K562 (cell line): Measurements from ENCODE around the gene NLK. TPM values are rescaled to one million over a fixed set of nuclear protein-coding genes. Genes with fewer than 3 reads are reported as not detected.
"Not testable (repeated sequence)": the region's sequence is repeated elsewhere in the genome, so short reads cannot be mapped to it uniquely, and the experiment has no call there.

Experiments used
- ATAC-seq: fragments of 200-7000 bp; cut with Tn5 transposase; 3 replicates; pipeline ENCODE4 v1.9.1; 2020; ENCODE audit warnings: moderate library complexity
- BruUV-seq: library from RNA; stranded (reverse); fragments of 400-500 nt; replicated peaks from 2 replicates; lab custom pipeline; 2021; lab: Mats Ljungman, UMichigan
- CTCF ChIA-PET: fragments of 300-600 bp; formaldehyde crosslinking; extraction: SDS; loops from one replicate; lab custom pipeline; 2021; ENCODE audit warnings: low intra/inter-chr PET ratio; lab: Yijun Ruan, JAX
- POLR2A ChIA-PET: fragments of 300-600, 350-650 bp; sonication (Branson Sonifier 250); formaldehyde crosslinking; extraction: SDS; loops from one replicate; lab custom pipeline; 2021; ENCODE audit warnings: antibody characterized with exemption, inconsistent platforms; lab: Yijun Ruan, JAX
- DNase-seq, 4 experiments: peaks; one replicate each; pipeline versions ENCODE4 v3.0.0 to v3.0.0-alpha.2; 2011 to 2018; ENCODE audit warnings: low spot score in 3 of 4, mixed read lengths in 3 of 4; ENCODE audit errors: extremely low read depth in 1 of 4
- FAIRE-seq: peaks from 2 replicates; lab custom pipeline; 2011; peaks lifted over from hg19 to GRCh38; lab: Jason Lieb, UNC
- H2AFZ ChIP-seq: 2 replicates; pipeline ENCODE4 v1.6.0; 2011; ENCODE audit warnings: low read depth, low read length, control low read depth, inconsistent platforms
- H3K27ac ChIP-seq: fragments of 200-600 bp; 3 replicates; pipeline ENCODE4 v1.8.0; 2011; ENCODE audit warnings: low read depth, mild to moderate bottlenecking, control low read depth, inconsistent platforms, low read length, moderate library complexity, mixed read lengths; ENCODE audit errors: extremely low read depth
- H3K27me3 ChIP-seq, 2 experiments: fragments of 300-600 bp in 1 of 2; 2 replicates in 1 of 2; 3 replicates in 1 of 2; pipeline versions ENCODE4 v1.6.0 to v1.8.0; 2011; ENCODE audit warnings: inconsistent platforms in 2 of 2, low read length in 2 of 2, mild to moderate bottlenecking in 1 of 2, mixed read lengths in 1 of 2, moderate library complexity in 1 of 2; ENCODE audit not compliant: control insufficient read depth in 2 of 2, insufficient read depth in 2 of 2
- H3K36me3 ChIP-seq: fragments of 300-600 bp; 3 replicates; pipeline ENCODE4 v1.8.0; 2011; ENCODE audit warnings: mild to moderate bottlenecking, low read length, inconsistent platforms; ENCODE audit not compliant: control insufficient read depth, insufficient read depth
- H3K4me1 ChIP-seq, 2 experiments: fragments of 200-600 bp in 1 of 2; replicated peaks in 1 of 2; 2 replicates in 1 of 2; 3 replicates in 1 of 2; pipeline versions ENCODE4 v1.5.1 to v1.8.0; 2011; ENCODE audit warnings: inconsistent platforms in 2 of 2, low read length in 2 of 2, mild to moderate bottlenecking in 1 of 2, mixed read lengths in 1 of 2, moderate library complexity in 1 of 2; ENCODE audit not compliant: control insufficient read depth in 2 of 2, insufficient read depth in 2 of 2
- H3K4me2 ChIP-seq: 2 replicates; pipeline ENCODE4 v1.6.1; 2011; ENCODE audit warnings: low read length, control low read depth, inconsistent platforms, mixed read lengths; ENCODE audit not compliant: insufficient read depth
- H3K4me3 ChIP-seq: fragments of 200-600 bp; sonication (generic), shearing (Covaris generic); 2 replicates; pipeline ENCODE4 v1.5.1; 2016; ENCODE audit warnings: control low read depth, inconsistent platforms
- H3K79me2 ChIP-seq: fragments of 200-600 bp; 3 replicates; pipeline ENCODE4 v1.8.0; 2011; ENCODE audit warnings: low read length, inconsistent platforms; ENCODE audit not compliant: control insufficient read depth, insufficient read depth
- H3K9ac ChIP-seq, 2 experiments: 2 replicates each; pipeline versions ENCODE4 v1.6.0 to v1.6.1; 2011; ENCODE audit warnings: low read depth in 2 of 2, low read length in 2 of 2, control low read depth in 1 of 2, inconsistent platforms in 1 of 2, mild to moderate bottlenecking in 1 of 2, mixed read lengths in 1 of 2; ENCODE audit not compliant: insufficient read depth in 1 of 2
- H3K9me1 ChIP-seq: one replicate; pipeline ENCODE4 v1.6.0; 2011; ENCODE audit warnings: inconsistent platforms, mild to moderate bottlenecking, low read length, moderate library complexity; ENCODE audit not compliant: control insufficient read depth, insufficient read depth
- H3K9me3 ChIP-seq: replicated peaks from 2 replicates; pipeline ENCODE4 v1.5.1; 2011; ENCODE audit warnings: low read depth, low read length, inconsistent platforms; ENCODE audit not compliant: control insufficient read depth, insufficient read depth
- H4K20me1 ChIP-seq: replicated peaks from 2 replicates; pipeline ENCODE4 v1.6.1; 2011; ENCODE audit warnings: low read length, inconsistent platforms, mixed read lengths; ENCODE audit not compliant: control insufficient read depth, insufficient read depth
- WGBS: fragments of 100-300 bp; shearing (Covaris generic); methylation state at CpG from one replicate; pipeline ENCODE4 v1.1.6; 2016; ENCODE audit warnings: low coverage, mixed read lengths; ENCODE audit not compliant: insufficient coverage; ENCODE audit errors: missing lambda C conversion rate; 5-methylcytosine and 5-hydroxymethylcytosine counted together
- in situ Hi-C: fragments of 300-500 bp; cut with MboI; formaldehyde crosslinking; loops from 4 replicates; pipeline ENCODE4 v1.15.0; 2018; ENCODE audit warnings: inconsistent platforms, mixed read lengths
- intact Hi-C: fragments of 100-400 bp; cut with micrococcal nuclease; formaldehyde crosslinking; loops from 2 replicates; pipeline ENCODE4 v1.14.2; 2022
- polyA plus RNA-seq, 8 experiments: library from polyadenylated mRNA; depleted of rRNA in 4 of 8; stranded (reverse) in 5 of 8; unstranded in 3 of 8; fragments of >200 nt; fragmentation: Nextera tagmentation in 2 of 8; fragmentation: Illumina TruSeq in 1 of 8; extraction: Ambion mirVana in 2 of 8; extraction: Trizol in 1 of 8; gene quantifications; 2 replicates each; pipeline versions ENCODE4 v1.2.1 to v1.2.3, GENCODE V29; 2011 to 2014; ENCODE audit warnings: inconsistent platforms in 1 of 8, missing spikeins in 1 of 8
- total RNA-seq, 7 experiments: library from RNA; depleted of rRNA in 6 of 7; stranded (reverse); fragments of >200 nt in 6 of 7; fragmentation: Illumina TruSeq in 2 of 7; extraction: Trizol in 2 of 7; gene quantifications; 2 replicates each; pipeline versions ENCODE4 v1.2.1 to v1.2.3, GENCODE V29; 2011 to 2021; ENCODE audit warnings: low replicate concordance in 1 of 7

The NLK gene
- total and polyA plus RNA-seq, 9 of the 15 experiments (the other 6 are each of a cell fraction or from before 2014, with no cell fraction given): 10.9 to 59.6 (median 26.7) TPM

- DNase-seq, BruUV-seq, H3K27me3 ChIP-seq, H3K36me3 ChIP-seq, H2AFZ ChIP-seq, H3K9me3 ChIP-seq, H3K79me2 ChIP-seq, intact Hi-C loops, H4K20me1 ChIP-seq, H3K9ac ChIP-seq, H3K4me2 ChIP-seq, H3K27ac ChIP-seq, H3K4me3 ChIP-seq, FAIRE-seq, H3K9me1 ChIP-seq, ATAC-seq, CTCF ChIA-PET: not testable (repeated sequence)
- POLR2A ChIA-PET: interaction anchor here (0.7 kb wide), 2 partner anchors 478 to 891 kb away, joined by 3 read pairs; no protein-coding TSS in a partner anchor
- WGBS: 65% methylated on average over 21 of the region's 22 CpGs
- peaks cover 14 to 16% of the 10 kb centered on the region in 2 experiments; a peak in 4 of 5 replicates for H3K4me1 ChIP-seq
- in situ Hi-C loops: loop anchor here (10.0 kb wide), 1 partner anchor 429 kb away; the partner anchor contains the start of gene NOS2
These were observed 191.7 kb downstream of the NLK start for GRCh38 chr17:28233872-28234856.

GRCh38 chr17:28235066-28235700, 192.7 kb downstream of the NLK start:
- ATAC-seq, BruUV-seq, H4K20me1 ChIP-seq, H3K36me3 ChIP-seq, DNase-seq, H3K4me2 ChIP-seq, H3K4me3 ChIP-seq, H3K79me2 ChIP-seq, H3K27me3 ChIP-seq, H3K9me3 ChIP-seq, intact Hi-C loops, FAIRE-seq, H3K9ac ChIP-seq, H3K27ac ChIP-seq, H3K9me1 ChIP-seq, H2AFZ ChIP-seq: not testable (repeated sequence)
- WGBS: 63% methylated on average over 12 of the region's 12 CpGs
- POLR2A ChIA-PET: interaction anchor here (0.7 to 1.1 kb wide), 3 partner anchors 11 to 892 kb away, joined by 3 read pairs; no protein-coding TSS in a partner anchor
- H3K4me1 ChIP-seq: peaks cover 10 to 12% of the 10 kb centered on the region in 2 experiments; a peak in 4 of 5 replicates
- CTCF ChIA-PET: interaction anchor here (0.6 kb wide), 1 partner anchor 475 kb away, joined by 3 read pairs; no protein-coding TSS in a partner anchor
- in situ Hi-C loops: loop anchor here (10.0 kb wide), 1 partner anchor 430 kb away; the partner anchor contains the start of gene NOS2
